Endothelial cell of umbilical vein (primary cell): ENCODE data around the gene KYNU. TPM values are rescaled to one million over a fixed set of nuclear protein-coding genes. Genes with fewer than 3 reads are reported as not detected.
"Not testable (repeated sequence)": the region's sequence is repeated elsewhere in the genome, so short reads cannot be mapped to it uniquely, and the experiment has no call there.

ENCODE experiments used
- BruUV-seq: library from RNA; stranded (reverse); fragments of 400-500 nt; replicated peaks from 2 replicates; lab custom pipeline; 2021; lab: Mats Ljungman, UMichigan
- CTCF ChIA-PET: fragments of 300-600, 350-600 bp; sonication (Branson Sonifier 250); formaldehyde crosslinking; loops from one replicate; lab custom pipeline; 2021; ENCODE audit warnings: antibody characterized with exemption, inconsistent platforms; lab: Charles Lee
- POLR2A ChIA-PET: fragments of 300-600, 350-600 bp; sonication (Branson Sonifier 250); formaldehyde crosslinking; loops from one replicate; lab custom pipeline; 2021; ENCODE audit warnings: antibody characterized with exemption, inconsistent platforms; lab: Charles Lee
- DNase-seq: peaks from one replicate; pipeline ENCODE4 v3.0.0-alpha.2; 2011; ENCODE audit warnings: low read depth, low spot score
- FAIRE-seq: peaks from 2 replicates; lab custom pipeline; 2011; peaks lifted over from hg19 to GRCh38; lab: Jason Lieb, UNC
- H2AFZ ChIP-seq: 2 replicates; pipeline ENCODE4 v1.6.0; 2012; ENCODE audit warnings: low read depth, low read length, control low read depth, inconsistent platforms
- H3K27ac ChIP-seq: 2 replicates; pipeline ENCODE4 v1.5.1; 2011; ENCODE audit warnings: low read depth, mild to moderate bottlenecking, control low read depth, low read length, moderate library complexity; ENCODE audit not compliant: insufficient read depth
- H3K27me3 ChIP-seq, 2 experiments: 2 replicates each; pipeline versions ENCODE4 v1.6.0 to v1.6.1; 2011; ENCODE audit warnings: low read length in 2 of 2, mixed read lengths in 1 of 2; ENCODE audit not compliant: control insufficient read depth in 2 of 2, insufficient read depth in 2 of 2
- H3K36me3 ChIP-seq, 2 experiments: 2 replicates in 1 of 2; 3 replicates in 1 of 2; pipeline ENCODE4 v1.5.1; 2011; ENCODE audit warnings: low read length in 2 of 2, mild to moderate bottlenecking in 1 of 2, moderate library complexity in 1 of 2; ENCODE audit not compliant: control insufficient read depth in 2 of 2, insufficient read depth in 2 of 2; ENCODE audit errors: extremely low read depth in 1 of 2
- H3K4me1 ChIP-seq: 3 replicates; pipeline ENCODE4 v1.5.1; 2011; ENCODE audit warnings: mild to moderate bottlenecking, low read length; ENCODE audit not compliant: control insufficient read depth, insufficient read depth; ENCODE audit errors: extremely low read depth
- H3K4me2 ChIP-seq: 2 replicates; pipeline ENCODE4 v1.6.1; 2011; ENCODE audit warnings: low read length, control low read depth, mixed read lengths; ENCODE audit not compliant: insufficient read depth
- H3K4me3 ChIP-seq, 3 experiments: fragments of 200-600 bp in 1 of 3; sonication (generic), shearing (Covaris generic) in 1 of 3; replicated peaks in 1 of 3; 2 replicates each; pipeline ENCODE4 v1.5.1; 2011 to 2016; ENCODE audit warnings: control low read depth in 3 of 3, low read length in 3 of 3, mild to moderate bottlenecking in 2 of 3, inconsistent platforms in 1 of 3, low read depth in 1 of 3, moderate library complexity in 1 of 3; ENCODE audit not compliant: insufficient read depth in 1 of 3
- H3K79me2 ChIP-seq: 2 replicates; pipeline ENCODE4 v1.6.0; 2012; ENCODE audit warnings: low read length, inconsistent platforms; ENCODE audit not compliant: control insufficient read depth, insufficient read depth
- H3K9ac ChIP-seq: replicated peaks from 2 replicates; pipeline ENCODE3; 2011; ENCODE audit warnings: low read length, control low read depth; ENCODE audit not compliant: insufficient read depth; ENCODE audit errors: extremely low read depth
- H3K9me1 ChIP-seq: replicated peaks from 3 replicates; pipeline ENCODE4 v1.6.0; 2011; ENCODE audit warnings: mild to moderate bottlenecking, low read length; ENCODE audit not compliant: control insufficient read depth, insufficient read depth; ENCODE audit errors: extremely low read depth
- H3K9me3 ChIP-seq: replicated peaks from 2 replicates; pipeline ENCODE4 v1.5.1; 2012; ENCODE audit warnings: low read length, inconsistent platforms; ENCODE audit not compliant: control insufficient read depth, insufficient read depth
- H4K20me1 ChIP-seq: replicated peaks from 2 replicates; pipeline ENCODE3; 2011; ENCODE audit warnings: mild to moderate bottlenecking, low read length; ENCODE audit not compliant: control insufficient read depth, insufficient read depth; ENCODE audit errors: extremely low read depth
- CTCF ChIP-seq, 2 donors: IDR thresholded peaks; 1 replicate in 1 of 2; 2 replicates in 1 of 2; pipeline ENCODE4 v1.5.1; 2011; ENCODE audit warnings: low read length in 2 of 2, mild to moderate bottlenecking in 2 of 2, moderate library complexity in 2 of 2, control low read depth in 1 of 2, inconsistent platforms in 1 of 2, low read depth in 1 of 2; ENCODE audit not compliant: insufficient read depth in 1 of 2; ENCODE audit errors: extremely low read depth in 1 of 2
- EZH2 ChIP-seq: IDR thresholded peaks from 2 replicates; pipeline ENCODE4 v1.6.1; 2012; ENCODE audit warnings: borderline replicate concordance, low read depth, mild to moderate bottlenecking, moderate library complexity, low read length, inconsistent platforms; ENCODE audit not compliant: severe bottlenecking
- FOS ChIP-seq: IDR thresholded peaks from 2 replicates; pipeline ENCODE4 v1.6.1; 2011; ENCODE audit warnings: mild to moderate bottlenecking, low read length, moderate library complexity, borderline replicate concordance; ENCODE audit not compliant: insufficient read depth
- GATA2 ChIP-seq: IDR thresholded peaks from 2 replicates; pipeline ENCODE4 v1.7.0; 2011; ENCODE audit warnings: low read depth, mild to moderate bottlenecking, moderate library complexity, mixed read lengths, low read length; ENCODE audit not compliant: insufficient read length, insufficient read depth
- JUN ChIP-seq: IDR thresholded peaks from 2 replicates; pipeline ENCODE4 v1.6.1; 2011; ENCODE audit warnings: borderline replicate concordance, low read depth; ENCODE audit not compliant: insufficient read length, insufficient read depth
- MAX ChIP-seq: IDR thresholded peaks from 2 replicates; pipeline ENCODE4 v1.6.1; 2011; ENCODE audit not compliant: insufficient read depth, insufficient read length
- MYC ChIP-seq: IDR thresholded peaks from one replicate; pipeline ENCODE4 v1.6.1; 2011; ENCODE audit warnings: mild to moderate bottlenecking, low read depth, low read length
- POLR2A ChIP-seq: IDR thresholded peaks from 2 replicates; pipeline ENCODE4 v1.6.1; 2012; ENCODE audit warnings: low read depth, mild to moderate bottlenecking, control low read depth, low read length
- POLR2AphosphoS5 ChIP-seq: IDR thresholded peaks from 2 replicates; pipeline ENCODE4 v1.6.1; 2012; ENCODE audit warnings: low read depth, mild to moderate bottlenecking, control low read depth, low read length, moderate library complexity; ENCODE audit not compliant: insufficient read depth
- dilution Hi-C: fragments of 300-500 bp; cut with MboI; formaldehyde crosslinking; loops from one replicate; pipeline ENCODE4 v1.15.0; 2019; ENCODE audit warnings: low sequenced_read_pairs; ENCODE audit not compliant: extremely low pct_ligation_motif_present
- intact Hi-C: fragments of 100-400 bp; cut with micrococcal nuclease; formaldehyde crosslinking; loops from one replicate; pipeline ENCODE4 v1.10.0; 2022
- polyA plus RNA-seq, 4 experiments: library from polyadenylated mRNA; depleted of rRNA in 3 of 4; stranded (reverse) in 3 of 4; unstranded in 1 of 4; fragments of >200 nt; gene quantifications; 2 replicates each; pipeline versions ENCODE4 v1.2.1 to v1.2.3, GENCODE V29; 2011 to 2012; ENCODE audit warnings: missing spikeins in 1 of 4
- total RNA-seq: library from RNA; stranded (reverse); gene quantifications from 2 replicates; pipeline ENCODE4 v1.2.3, GENCODE V29; 2021

The KYNU gene
- total and polyA plus RNA-seq, 2 donors (not counting 3 experiments of a cell fraction or from before 2014, with no cell fraction given), result 0.04 TPM; not detected in 1

GRCh38 chr2:142868229-142868762 lies 9.2 kb upstream of the KYNU start:
- Histone ChIP-seq H3K9ac (peak overlapping the region; percentile 39), H3K79me2 (no peaks in the 10 kb centered on the region), H4K20me1 (no peaks in the 10 kb centered on the region), H3K4me3 (no peak overlapping the region), H3K4me1 (peaks cover 12% of the 10 kb centered on the region), H3K9me3 (no peaks in the 10 kb centered on the region), H3K36me3 (no peaks in the 10 kb centered on the region), H3K27ac (peak overlapping the region; percentile 58), H3K9me1 (no peaks in the 10 kb centered on the region), H3K4me2 (peak overlapping the region; percentile 34), H3K27me3 (no peaks in the 10 kb centered on the region), H2AFZ (peak overlapping the region; percentile 98)
- DNase-seq (peak; percentile 74), FAIRE-seq (peak; percentile 75)
- no peak for TF ChIP-seq JUN
- TF ChIP-seq POLR2A, result no peak
- no peak for TF ChIP-seq CTCF (IDR thresholded peaks at IDR 0.05; ENCODE audit: extremely low read depth in 1 of 2, insufficient read depth in 1 of 2, low read depth in 1 of 2, low read length in 2 of 2)
- TF ChIP-seq MAX, result no peak
- TF ChIP-seq MYC, result no peak
- TF ChIP-seq EZH2, result no peak
- no peak for TF ChIP-seq FOS
- no peak for TF ChIP-seq POLR2AphosphoS5
- no peak for TF ChIP-seq GATA2
- intact Hi-C loops (no loop called here), dilution Hi-C loops (no loop called here)
- ChIA-PET POLR2A (no interaction called here), CTCF (interaction anchor here (0.5 to 0.6 kb wide), 2 partner anchors 24 to 30 kb away, joined by 3 to 4 read pairs; no protein-coding TSS in a partner anchor)
- BruUV-seq, result no TSS peak

DNA sequence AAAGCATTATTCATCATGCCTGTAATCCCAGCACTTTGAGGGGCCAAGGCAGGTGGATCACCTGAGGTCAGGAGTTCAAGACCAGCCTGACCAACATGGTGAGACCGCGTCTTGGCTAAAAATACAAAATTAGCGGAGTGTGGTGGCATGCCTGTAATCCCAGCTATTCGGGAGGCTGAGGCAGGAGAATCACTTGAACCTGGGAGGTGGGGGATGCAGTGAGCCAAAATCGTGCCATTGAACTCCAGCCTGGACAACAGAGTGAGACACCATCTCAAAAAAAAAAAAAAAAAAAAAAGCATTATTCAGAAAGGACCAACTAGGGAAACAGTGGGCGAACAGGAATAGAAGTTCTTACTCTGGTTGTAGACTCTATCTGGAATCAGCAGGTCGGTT lies 8.4 kb upstream of the KYNU start:
- POLR2A ChIA-PET, result interaction anchor here (0.7 kb wide), 1 partner anchor 13 kb away, joined by 8 read pairs; no protein-coding TSS in a partner anchor
- H3K4me2 ChIP-seq, H3K9ac ChIP-seq, CTCF ChIA-PET, H4K20me1 ChIP-seq, H3K27me3 ChIP-seq, BruUV-seq, H3K4me3 ChIP-seq, H3K9me1 ChIP-seq, H3K79me2 ChIP-seq, DNase-seq, intact Hi-C loops, FAIRE-seq, H2AFZ ChIP-seq, H3K9me3 ChIP-seq, H3K27ac ChIP-seq, H3K36me3 ChIP-seq, dilution Hi-C loops: not testable (repeated sequence)
- peaks cover 19% of the 10 kb centered on the region for H3K4me1 ChIP-seq
